Activated CD4-positive, alpha-beta memory T cell treated with anti-CD3 and anti-CD28 coated beads, Interleukin-2, amount 10 ng/mL, durations not matched to agents 7 days and 5 days (primary cell): Measurements from ENCODE around the gene SASH1. TPM values are rescaled to one million over a fixed set of nuclear protein-coding genes. Genes with fewer than 3 reads are reported as not detected.

Source experiments
- CTCF ChIA-PET: fragments of 350-600 bp; sonication (Branson Sonifier 250); formaldehyde crosslinking; loops from one replicate; lab custom pipeline; 2021; ENCODE audit warnings: antibody characterized with exemption, inconsistent platforms; lab: Charles Lee
- POLR2A ChIA-PET: fragments of 350-600 bp; sonication (Branson Sonifier 250); formaldehyde crosslinking; loops from one replicate; lab custom pipeline; 2021; ENCODE audit warnings: antibody characterized with exemption; lab: Charles Lee
- DNase-seq: peaks from one replicate; pipeline ENCODE4 v3.0.0-alpha.2; 2020
- H3K27ac Mint-ChIP-seq: one replicate; pipeline ENCODE4 v1.8.0; 2021; ENCODE audit warnings: mild to moderate bottlenecking, mixed read lengths
- H3K27me3 Mint-ChIP-seq: one replicate; pipeline ENCODE4 v1.8.0; 2021; ENCODE audit warnings: mixed read lengths
- H3K36me3 Mint-ChIP-seq: one replicate; pipeline ENCODE4 v1.8.0; 2021; ENCODE audit warnings: low read depth, mixed read lengths
- H3K4me1 Mint-ChIP-seq: one replicate; pipeline ENCODE4 v1.8.0; 2021; ENCODE audit warnings: mixed read lengths
- H3K4me3 Mint-ChIP-seq: one replicate; pipeline ENCODE4 v1.8.0; 2021; ENCODE audit warnings: mild to moderate bottlenecking, mixed read lengths
- H3K9me3 Mint-ChIP-seq: one replicate; pipeline ENCODE4 v1.8.0; 2021; ENCODE audit warnings: mixed read lengths
- total RNA-seq, 2 experiments: library from RNA; stranded (reverse); gene quantifications; one replicate each; pipeline ENCODE4 v1.2.3, GENCODE V29; 2021

SASH1 gene
- total RNA-seq, 2 experiments from 2014 or later, result 0.75 to 0.98 TPM

GRCh38 chr6:148455674-148456558 lies 113.3 kb downstream of the SASH1 start:
- no peak overlapping the region for H3K4me3 Mint-ChIP-seq
- H3K27ac Mint-ChIP-seq, result no peak overlapping the region
- peaks cover 23% of the 10 kb centered on the region for H3K4me1 Mint-ChIP-seq
- ChIA-PET POLR2A (no interaction called here), CTCF (interaction anchor here (1.6 kb wide), 1 partner anchor 276 kb away, joined by 5 read pairs; no protein-coding TSS in a partner anchor)
- peaks cover 3% of the 10 kb centered on the region for H3K27me3 Mint-ChIP-seq
- no peaks in the 10 kb centered on the region for H3K36me3 Mint-ChIP-seq
- DNase-seq, result no peak
- H3K9me3 Mint-ChIP-seq, result no peaks in the 10 kb centered on the region

GRCh38 chr6:148457137-148457842 lies 114.7 kb downstream of the SASH1 start:
- DNase-seq, result no peak
- ChIA-PET CTCF (interaction anchor here (0.6 kb wide), 1 partner anchor 1652 kb away, joined by 4 read pairs; no protein-coding TSS in a partner anchor), POLR2A (no interaction called here)
- H3K4me3 Mint-ChIP-seq, result no peak overlapping the region
- no peak overlapping the region for H3K27ac Mint-ChIP-seq
- H3K27me3 Mint-ChIP-seq, result peaks cover 5% of the 10 kb centered on the region
- H3K9me3 Mint-ChIP-seq, result no peaks in the 10 kb centered on the region
- no peaks in the 10 kb centered on the region for H3K36me3 Mint-ChIP-seq
- peaks cover 10% of the 10 kb centered on the region for H3K4me1 Mint-ChIP-seq

DNA sequence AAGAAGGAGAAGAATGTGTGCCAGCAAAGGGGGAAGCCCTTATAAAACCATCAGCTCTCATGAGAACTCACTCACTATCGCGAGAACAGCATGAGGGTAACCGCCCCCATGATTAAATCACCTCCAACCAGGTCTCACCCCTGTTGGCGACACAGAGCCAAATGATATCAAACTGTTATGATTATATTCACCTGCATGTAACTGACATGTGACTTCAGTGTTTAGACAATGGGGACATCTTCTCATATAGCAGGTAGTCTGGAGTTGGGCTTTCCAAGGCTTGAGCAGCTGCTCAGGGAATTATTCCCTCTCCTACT lies 115.2 kb downstream of the SASH1 start:
- Mint-ChIP-seq H3K36me3 (no peaks in the 10 kb centered on the region), H3K9me3 (no peaks in the 10 kb centered on the region), H3K4me3 (no peak overlapping the region), H3K4me1 (peaks cover 6% of the 10 kb centered on the region), H3K27me3 (peaks cover 7% of the 10 kb centered on the region), H3K27ac (no peak overlapping the region)
- ChIA-PET POLR2A (no interaction called here), CTCF (interaction anchor here (0.6 kb wide), 1 partner anchor 1651 kb away, joined by 4 read pairs; no protein-coding TSS in a partner anchor)
- DNase-seq, result no peak

DNA sequence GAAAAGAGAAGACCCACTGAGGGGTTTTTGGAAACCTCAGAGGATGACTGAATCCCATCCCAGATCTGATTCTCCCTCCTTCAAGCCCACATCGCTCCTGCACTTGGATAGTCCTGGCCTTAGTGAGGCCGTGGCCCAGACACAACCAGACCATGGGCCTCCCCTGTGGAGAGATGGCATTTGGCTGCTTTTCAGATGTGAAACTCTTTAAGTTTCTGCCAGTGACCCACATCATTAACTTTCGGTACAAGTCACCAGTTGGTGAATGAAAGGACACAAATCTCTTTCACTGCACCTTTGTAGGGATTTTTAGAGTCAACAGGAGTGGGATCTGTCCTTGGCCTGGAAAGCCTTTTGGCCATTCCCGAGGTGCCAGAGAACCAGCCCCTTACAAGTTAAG lies 116.6 kb downstream of the SASH1 start:
- POLR2A ChIA-PET, result no interaction called here
- H3K9me3 Mint-ChIP-seq, result no peaks in the 10 kb centered on the region
- peaks cover 4% of the 10 kb centered on the region for H3K4me1 Mint-ChIP-seq
- H3K36me3 Mint-ChIP-seq, result no peaks in the 10 kb centered on the region
- CTCF ChIA-PET, result interaction anchor here (1.2 to 2.8 kb wide), 2 partner anchors 279 to 282 kb away, joined by 3 to 9 read pairs; no protein-coding TSS in a partner anchor
- peaks cover 9% of the 10 kb centered on the region for H3K27me3 Mint-ChIP-seq
- no peak overlapping the region for H3K27ac Mint-ChIP-seq
- DNase-seq, result no peak
- H3K4me3 Mint-ChIP-seq, result no peak overlapping the region

GRCh38 chr6:148460876-148461646 lies 118.4 kb downstream of the SASH1 start:
- H3K36me3 Mint-ChIP-seq, result no peaks in the 10 kb centered on the region
- peaks cover 4% of the 10 kb centered on the region for H3K4me1 Mint-ChIP-seq
- H3K9me3 Mint-ChIP-seq, result no peaks in the 10 kb centered on the region
- H3K4me3 Mint-ChIP-seq, result no peak overlapping the region
- H3K27me3 Mint-ChIP-seq, result peaks cover 9% of the 10 kb centered on the region
- POLR2A ChIA-PET, result no interaction called here
- CTCF ChIA-PET, result interaction anchor here (1.9 to 2.8 kb wide), 2 partner anchors 8 to 284 kb away, joined by 5 to 9 read pairs; no protein-coding TSS in a partner anchor
- H3K27ac Mint-ChIP-seq, result no peak overlapping the region
- no peak for DNase-seq

- H3K4me3 Mint-ChIP-seq, result no peak overlapping the region
- H3K36me3 Mint-ChIP-seq, result no peaks in the 10 kb centered on the region
- ChIA-PET POLR2A (no interaction called here), CTCF (interaction anchor here (2.8 kb wide), 1 partner anchor 285 kb away, joined by 9 read pairs; no protein-coding TSS in a partner anchor)
- peaks cover 4% of the 10 kb centered on the region for H3K4me1 Mint-ChIP-seq
- DNase-seq, result no peak
- H3K9me3 Mint-ChIP-seq, result no peaks in the 10 kb centered on the region
- H3K27me3 Mint-ChIP-seq, result peaks cover 17% of the 10 kb centered on the region
- H3K27ac Mint-ChIP-seq, result no peak overlapping the region
Measured at GRCh38 chr6:148461986-148462577, 119.4 kb downstream of the SASH1 start.

GRCh38 chr6:148463671-148464070 lies 121.0 kb downstream of the SASH1 start:
- no peak overlapping the region for H3K4me3 Mint-ChIP-seq
- no peaks in the 10 kb centered on the region for H3K9me3 Mint-ChIP-seq
- ChIA-PET POLR2A (no interaction called here), CTCF (interaction anchor here (0.9 to 2.4 kb wide), 9 partner anchors 12 to 957 kb away, joined by 3 to 31 read pairs (median 4); no protein-coding TSS in a partner anchor)
- no peak for DNase-seq
- peaks cover 17% of the 10 kb centered on the region for H3K27me3 Mint-ChIP-seq
- peaks cover 4% of the 10 kb centered on the region for H3K4me1 Mint-ChIP-seq
- H3K27ac Mint-ChIP-seq, result no peak overlapping the region
- H3K36me3 Mint-ChIP-seq, result no peaks in the 10 kb centered on the region

DNA sequence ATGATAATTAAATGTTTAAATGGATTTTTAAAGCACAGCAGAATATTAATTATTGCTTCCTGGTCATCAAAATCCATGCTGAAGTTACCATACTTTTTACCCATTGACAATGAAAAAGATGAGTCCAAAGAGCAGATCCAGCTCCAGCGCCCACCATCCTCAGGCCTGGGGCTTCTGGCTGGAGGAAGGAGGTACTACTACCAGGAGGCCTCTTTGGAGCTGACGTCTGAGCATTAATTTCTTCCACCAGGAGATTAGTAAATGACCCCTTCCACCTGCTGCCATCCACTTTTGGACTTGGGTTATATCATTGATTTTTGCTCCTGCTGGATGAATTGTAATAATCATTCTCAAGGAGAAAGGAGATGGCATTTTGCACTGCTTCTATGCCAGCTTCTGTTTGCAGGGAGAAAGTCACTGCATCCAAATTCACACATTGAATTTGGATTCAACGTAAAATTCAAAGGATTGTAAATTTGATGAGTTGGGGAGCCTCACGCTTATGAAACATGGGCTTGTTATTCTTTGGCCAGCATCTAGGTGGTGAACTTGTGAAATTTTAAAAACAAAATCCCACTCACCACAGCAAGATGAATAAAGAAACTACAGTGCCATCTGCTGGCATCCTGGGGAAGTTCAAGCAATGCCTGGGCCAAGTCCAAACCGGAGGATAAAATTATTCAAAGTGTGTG lies 121.8 kb downstream of the SASH1 start:
- no peak overlapping the region for H3K4me3 Mint-ChIP-seq
- H3K27me3 Mint-ChIP-seq, result peaks cover 19% of the 10 kb centered on the region
- ChIA-PET CTCF (interaction anchor here (0.7 to 2.4 kb wide), 11 partner anchors 11 to 957 kb away, joined by 3 to 31 read pairs (median 3); no protein-coding TSS in a partner anchor), POLR2A (no interaction called here)
- peak; percentile 59 for DNase-seq
- H3K36me3 Mint-ChIP-seq, result no peaks in the 10 kb centered on the region
- H3K27ac Mint-ChIP-seq, result no peak overlapping the region
- no peaks in the 10 kb centered on the region for H3K9me3 Mint-ChIP-seq
- peaks cover 4% of the 10 kb centered on the region for H3K4me1 Mint-ChIP-seq

DNA sequence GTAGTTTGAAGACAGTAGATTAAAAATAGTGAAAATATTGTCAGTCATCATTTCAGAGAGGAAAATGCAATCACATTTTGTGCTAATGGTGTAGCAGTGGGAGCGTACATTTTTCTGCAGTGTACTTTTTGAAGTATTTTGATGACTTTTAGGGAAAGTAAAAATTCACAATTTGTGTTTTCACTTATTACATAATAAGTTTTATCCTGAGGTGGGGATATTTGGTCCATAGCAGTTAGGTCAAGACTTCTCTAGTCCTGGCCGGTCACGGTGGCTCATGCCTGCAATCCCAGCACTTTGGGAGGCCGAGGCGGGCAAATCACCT lies 122.3 kb downstream of the SASH1 start:
- no peaks in the 10 kb centered on the region for H3K36me3 Mint-ChIP-seq
- H3K4me3 Mint-ChIP-seq, result no peak overlapping the region
- CTCF ChIA-PET, result interaction anchor here (1.0 to 2.4 kb wide), 4 partner anchors 285 to 958 kb away, joined by 3 to 31 read pairs (median 6); no protein-coding TSS in a partner anchor
- peaks cover 2% of the 10 kb centered on the region for H3K4me1 Mint-ChIP-seq
- H3K27ac Mint-ChIP-seq, result no peak overlapping the region
- H3K27me3 Mint-ChIP-seq, result peaks cover 19% of the 10 kb centered on the region
- DNase-seq, result no peak
- POLR2A ChIA-PET, result no interaction called here
- no peaks in the 10 kb centered on the region for H3K9me3 Mint-ChIP-seq

GRCh38 chr6:148465670-148466069 lies 123.0 kb downstream of the SASH1 start:
- peaks cover 26% of the 10 kb centered on the region for H3K27me3 Mint-ChIP-seq
- no peak for DNase-seq
- H3K4me3 Mint-ChIP-seq, result no peak overlapping the region
- no peak overlapping the region for H3K27ac Mint-ChIP-seq
- H3K9me3 Mint-ChIP-seq, result no peaks in the 10 kb centered on the region
- ChIA-PET CTCF (interaction anchor here (0.7 to 1.8 kb wide), 4 partner anchors 71 to 288 kb away, joined by 4 to 16 read pairs (median 5); no protein-coding TSS in a partner anchor), POLR2A (no interaction called here)
- no peaks in the 10 kb centered on the region for H3K36me3 Mint-ChIP-seq
- H3K4me1 Mint-ChIP-seq, result no peaks in the 10 kb centered on the region

GRCh38 chr6:148466158-148466557 lies 123.5 kb downstream of the SASH1 start:
- Mint-ChIP-seq H3K27me3 (peaks cover 28% of the 10 kb centered on the region), H3K27ac (no peak overlapping the region), H3K9me3 (no peaks in the 10 kb centered on the region), H3K36me3 (no peaks in the 10 kb centered on the region), H3K4me1 (no peaks in the 10 kb centered on the region), H3K4me3 (no peak overlapping the region)
- ChIA-PET CTCF (interaction anchor here (0.7 to 1.8 kb wide), 4 partner anchors 71 to 289 kb away, joined by 4 to 16 read pairs (median 5); no protein-coding TSS in a partner anchor), POLR2A (no interaction called here)
- DNase-seq, result no peak
